Smooth muscle cell (in vitro differentiated cells): ENCODE data around the gene MMP1. TPM values are rescaled to one million over a fixed set of nuclear protein-coding genes. Genes with fewer than 3 reads are reported as not detected.

Experiments
- DNase-seq: peaks from one replicate; lab custom pipeline; 2025; ENCODE audit not compliant: unreplicated experiment; lab: John Stamatoyannopoulos, UW
- H2AFZ ChIP-seq: fragments of 200-600 bp; sonication (generic); 2 replicates; pipeline ENCODE4 v1.6.0; 2016; ENCODE audit warnings: antibody characterized with exemption, low read depth, mild to moderate bottlenecking
- H3F3A ChIP-seq: fragments of 200-600 bp; sonication (generic); 2 replicates; pipeline ENCODE4 v1.6.0; 2017; ENCODE audit warnings: antibody characterized with exemption, low read depth
- H3K27ac ChIP-seq: fragments of 200-600 bp; sonication (generic); 2 replicates; pipeline ENCODE4 v1.5.1; 2016; ENCODE audit warnings: low read depth, mild to moderate bottlenecking
- H3K27me3 ChIP-seq: fragments of 200-600 bp; sonication (generic); 2 replicates; pipeline ENCODE4 v1.6.1; 2016; ENCODE audit warnings: low read depth, mild to moderate bottlenecking
- H3K36me3 ChIP-seq: fragments of 200-600 bp; sonication (generic); 2 replicates; pipeline ENCODE4 v1.5.1; 2016; ENCODE audit warnings: low read depth
- H3K4me1 ChIP-seq: fragments of 200-600 bp; sonication (generic); 2 replicates; pipeline ENCODE4 v1.5.1; 2016; ENCODE audit warnings: low read depth
- H3K4me2 ChIP-seq: fragments of 200-600 bp; sonication (generic); 2 replicates; pipeline ENCODE4 v1.6.0; 2016; ENCODE audit warnings: mild to moderate bottlenecking
- H3K4me3 ChIP-seq: fragments of 200-600 bp; sonication (generic); 2 replicates; pipeline ENCODE4 v1.5.1; 2016; ENCODE audit warnings: mild to moderate bottlenecking
- H3K79me2 ChIP-seq: fragments of 200-600 bp; sonication (generic); 2 replicates; pipeline ENCODE4 v1.6.0; 2016; ENCODE audit warnings: low read depth, mild to moderate bottlenecking
- H3K9ac ChIP-seq: fragments of 200-600 bp; sonication (generic); 2 replicates; pipeline ENCODE4 v1.6.0; 2016; ENCODE audit warnings: low read depth
- H3K9me3 ChIP-seq: fragments of 200-600 bp; sonication (generic); replicated peaks from 2 replicates; pipeline ENCODE4 v1.5.1; 2016; ENCODE audit warnings: low read depth
- H4K20me1 ChIP-seq: fragments of 200-600 bp; sonication (generic); 2 replicates; pipeline ENCODE4 v1.6.0; 2016; ENCODE audit warnings: low read depth
- CTCF ChIP-seq: fragments of 200-600 bp; sonication (generic); IDR thresholded peaks from 2 replicates; pipeline ENCODE4 v1.5.1; 2017; ENCODE audit warnings: borderline replicate concordance, mild to moderate bottlenecking, antibody characterized with exemption; ENCODE audit not compliant: insufficient read depth, poor library complexity, severe bottlenecking
- WGBS: methylation state at CpG from one replicate; pipeline ENCODE4 v1.1.7; 2016; ENCODE audit warnings: low lambda C conversion rate; 5-methylcytosine and 5-hydroxymethylcytosine counted together
- polyA plus RNA-seq: library from polyadenylated mRNA; unstranded; fragments of >200 nt; fragmentation: Nextera tagmentation; extraction: Ambion mirVana; gene quantifications from 2 replicates; pipeline ENCODE4 v1.2.1, GENCODE V29; 2016
- total RNA-seq: library from RNA; depleted of rRNA; stranded (reverse); fragments of >200 nt; gene quantifications from 2 replicates; pipeline ENCODE4 v1.2.3, GENCODE V29; 2014

The MMP1 gene
- total and polyA plus RNA-seq, 2 experiments from 2014 or later, result 9.1 to 38.3 TPM

- Histone ChIP-seq H3K9ac (no peak overlapping the region), H4K20me1 (no peaks in the 10 kb centered on the region), H3K27ac (no peak overlapping the region), H3K79me2 (no peaks in the 10 kb centered on the region), H2AFZ (peak overlapping the region; percentile 63), H3K4me1 (no peaks in the 10 kb centered on the region), H3K27me3 (no peaks in the 10 kb centered on the region), H3K36me3 (no peaks in the 10 kb centered on the region), H3F3A (no peaks in the 10 kb centered on the region), H3K4me3 (peak overlapping the region; percentile 30), H3K4me2 (peak overlapping the region; percentile 75), H3K9me3 (no peaks in the 10 kb centered on the region)
- no peak for DNase-seq
- 73% methylated on average over 2 of the region's 2 CpGs for WGBS
- TF ChIP-seq CTCF, result no peak
These were observed 33.1 kb upstream of the MMP1 start for GRCh38 chr11:102831128-102831488.

DNA sequence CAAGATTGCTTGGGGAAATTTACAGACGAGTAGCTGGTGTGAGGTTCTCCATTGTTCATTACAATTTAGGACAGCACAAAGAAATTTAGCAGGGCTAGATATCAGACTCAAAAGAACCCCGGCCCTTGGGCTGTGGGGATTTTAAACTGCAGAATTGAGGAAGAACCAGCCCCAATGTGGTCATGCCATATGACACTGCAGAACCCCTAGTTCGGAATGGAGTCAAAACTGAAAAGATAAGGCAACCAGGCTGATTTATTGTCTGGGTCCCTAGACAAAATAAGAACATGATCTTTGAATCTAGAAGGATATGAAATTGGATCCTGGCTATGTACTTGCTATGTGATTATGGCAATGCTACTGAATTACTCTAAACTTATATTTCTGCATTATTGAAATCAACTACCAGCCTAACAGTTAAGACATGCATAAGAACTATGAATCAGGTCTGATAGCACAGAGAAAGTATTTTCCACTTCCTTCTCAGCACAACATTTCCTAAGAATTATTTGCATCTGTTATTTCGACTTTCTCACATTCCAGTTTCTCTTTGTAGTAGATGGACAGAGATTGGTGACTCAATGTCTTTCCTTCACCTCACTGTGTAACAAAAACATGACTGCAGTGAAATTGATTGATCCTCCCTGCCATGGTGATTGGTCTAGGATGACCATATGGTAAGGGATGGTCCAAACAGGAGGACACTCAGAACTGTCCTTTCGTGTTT lies 32.2 kb upstream of the MMP1 start:
- no peak for DNase-seq
- Histone ChIP-seq H3K4me3 (no peak overlapping the region), H3K9ac (no peak overlapping the region), H3K4me2 (no peak overlapping the region), H3K36me3 (no peaks in the 10 kb centered on the region), H3K9me3 (no peaks in the 10 kb centered on the region), H3K27ac (no peak overlapping the region), H3K27me3 (no peaks in the 10 kb centered on the region), H3F3A (no peaks in the 10 kb centered on the region), H3K4me1 (no peaks in the 10 kb centered on the region), H4K20me1 (no peaks in the 10 kb centered on the region), H2AFZ (no peak overlapping the region), H3K79me2 (no peaks in the 10 kb centered on the region)
- 78% methylated on average over 5 of the region's 5 CpGs for WGBS
- TF ChIP-seq CTCF, result no peak

GRCh38 chr11:102829316-102830000 lies 31.5 kb upstream of the MMP1 start:
- Histone ChIP-seq H3F3A (no peaks in the 10 kb centered on the region), H3K9ac (no peak overlapping the region), H2AFZ (no peak overlapping the region), H3K36me3 (no peaks in the 10 kb centered on the region), H3K79me2 (no peaks in the 10 kb centered on the region), H3K4me2 (no peak overlapping the region), H3K9me3 (no peaks in the 10 kb centered on the region), H3K27ac (no peak overlapping the region), H3K4me1 (no peaks in the 10 kb centered on the region), H3K27me3 (no peaks in the 10 kb centered on the region), H3K4me3 (no peak overlapping the region), H4K20me1 (no peaks in the 10 kb centered on the region)
- no peak for DNase-seq
- 76% methylated on average over 6 of the region's 6 CpGs for WGBS
- no peak for TF ChIP-seq CTCF

DNA sequence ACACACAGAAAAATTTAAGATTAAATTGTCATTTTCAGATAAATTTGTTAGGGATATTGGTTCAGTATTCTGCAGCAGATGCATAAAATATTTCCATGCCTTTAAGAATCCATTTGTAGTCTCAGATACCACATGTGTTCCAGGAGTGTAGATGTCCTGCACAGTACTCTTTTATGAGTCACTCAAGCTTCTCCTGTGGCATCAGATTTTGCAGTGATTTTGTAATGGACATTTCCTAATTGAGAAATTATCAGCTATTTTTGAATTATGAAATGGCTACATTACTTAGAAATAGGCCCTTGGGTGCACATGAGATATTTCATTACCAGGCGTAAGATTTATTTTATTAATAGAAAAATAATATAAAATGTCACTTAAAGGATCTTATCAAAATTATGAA lies 26.6 kb upstream of the MMP1 start:
- Histone ChIP-seq H3F3A (no peaks in the 10 kb centered on the region), H3K4me1 (no peaks in the 10 kb centered on the region), H3K4me2 (no peak overlapping the region), H3K36me3 (no peaks in the 10 kb centered on the region), H3K4me3 (no peak overlapping the region), H3K27me3 (peaks cover 5% of the 10 kb centered on the region), H3K9ac (no peak overlapping the region), H3K79me2 (no peaks in the 10 kb centered on the region), H2AFZ (no peak overlapping the region), H3K9me3 (no peaks in the 10 kb centered on the region), H3K27ac (no peak overlapping the region), H4K20me1 (no peaks in the 10 kb centered on the region)
- 92% methylated on average over 1 of the region's 1 CpG for WGBS
- no peak for DNase-seq
- TF ChIP-seq CTCF, result no peak
